ENCODE results near the gene USP37.

DNA sequence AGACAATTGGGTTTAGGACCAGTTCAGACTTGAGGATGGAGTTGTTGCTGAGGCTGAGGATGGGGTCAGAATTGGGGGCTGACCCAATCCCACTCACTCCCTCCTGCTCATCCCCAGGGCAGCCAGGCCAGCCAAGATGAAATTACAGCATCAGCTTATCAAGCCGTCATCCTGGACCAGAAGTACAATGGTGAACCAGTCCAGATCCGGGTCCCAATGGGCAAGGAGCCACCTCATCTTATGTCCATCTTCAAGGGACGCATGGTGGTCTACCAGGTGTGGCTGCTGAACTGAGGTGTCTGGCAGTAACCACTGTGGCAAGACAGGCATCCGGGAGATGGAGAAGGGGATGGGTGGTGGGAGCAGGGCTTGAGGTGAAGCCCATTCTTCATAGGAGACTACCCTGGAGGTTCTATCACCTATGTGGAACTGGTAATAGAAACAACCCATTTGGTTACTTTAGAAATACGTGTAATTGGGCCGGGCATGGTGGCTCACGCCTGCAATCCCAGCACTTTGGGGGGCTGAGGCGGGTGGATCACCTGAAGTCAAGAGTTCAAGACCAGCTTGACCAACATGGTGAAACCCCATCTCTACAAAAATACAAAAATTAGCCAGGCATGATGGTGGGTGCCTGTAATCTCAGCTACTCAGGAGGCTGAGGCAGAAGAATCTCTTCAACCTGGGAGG lies 135.3 kb downstream of the USP37 start:
- TF ChIP-seq, protein P1, sequence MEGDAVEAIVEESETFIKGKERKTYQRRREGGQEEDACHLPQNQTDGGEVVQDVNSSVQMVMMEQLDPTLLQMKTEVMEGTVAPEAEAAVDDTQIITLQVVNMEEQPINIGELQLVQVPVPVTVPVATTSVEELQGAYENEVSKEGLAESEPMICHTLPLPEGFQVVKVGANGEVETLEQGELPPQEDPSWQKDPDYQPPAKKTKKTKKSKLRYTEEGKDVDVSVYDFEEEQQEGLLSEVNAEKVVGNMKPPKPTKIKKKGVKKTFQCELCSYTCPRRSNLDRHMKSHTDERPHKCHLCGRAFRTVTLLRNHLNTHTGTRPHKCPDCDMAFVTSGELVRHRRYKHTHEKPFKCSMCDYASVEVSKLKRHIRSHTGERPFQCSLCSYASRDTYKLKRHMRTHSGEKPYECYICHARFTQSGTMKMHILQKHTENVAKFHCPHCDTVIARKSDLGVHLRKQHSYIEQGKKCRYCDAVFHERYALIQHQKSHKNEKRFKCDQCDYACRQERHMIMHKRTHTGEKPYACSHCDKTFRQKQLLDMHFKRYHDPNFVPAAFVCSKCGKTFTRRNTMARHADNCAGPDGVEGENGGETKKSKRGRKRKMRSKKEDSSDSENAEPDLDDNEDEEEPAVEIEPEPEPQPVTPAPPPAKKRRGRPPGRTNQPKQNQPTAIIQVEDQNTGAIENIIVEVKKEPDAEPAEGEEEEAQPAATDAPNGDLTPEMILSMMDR (IDR thresholded peaks at IDR 0.05; ENCODE audit: insufficient read depth, low read depth, low read length): no peak
- no peak for TF ChIP-seq EZH2 (IDR thresholded peaks at IDR 0.05; ENCODE audit: insufficient read depth, low read length)
